HG02884 (cell line): ENCODE data around the gene GAS2L1.

Experiments used
- ATAC-seq: cut with Tn5 transposase; IDR thresholded peaks from one replicate; pipeline ENCODE4 v1.9.1; 2021; ENCODE audit warnings: mild to moderate bottlenecking, moderate library complexity; ENCODE audit not compliant: unreplicated experiment

The GAS2L1 gene

DNA sequence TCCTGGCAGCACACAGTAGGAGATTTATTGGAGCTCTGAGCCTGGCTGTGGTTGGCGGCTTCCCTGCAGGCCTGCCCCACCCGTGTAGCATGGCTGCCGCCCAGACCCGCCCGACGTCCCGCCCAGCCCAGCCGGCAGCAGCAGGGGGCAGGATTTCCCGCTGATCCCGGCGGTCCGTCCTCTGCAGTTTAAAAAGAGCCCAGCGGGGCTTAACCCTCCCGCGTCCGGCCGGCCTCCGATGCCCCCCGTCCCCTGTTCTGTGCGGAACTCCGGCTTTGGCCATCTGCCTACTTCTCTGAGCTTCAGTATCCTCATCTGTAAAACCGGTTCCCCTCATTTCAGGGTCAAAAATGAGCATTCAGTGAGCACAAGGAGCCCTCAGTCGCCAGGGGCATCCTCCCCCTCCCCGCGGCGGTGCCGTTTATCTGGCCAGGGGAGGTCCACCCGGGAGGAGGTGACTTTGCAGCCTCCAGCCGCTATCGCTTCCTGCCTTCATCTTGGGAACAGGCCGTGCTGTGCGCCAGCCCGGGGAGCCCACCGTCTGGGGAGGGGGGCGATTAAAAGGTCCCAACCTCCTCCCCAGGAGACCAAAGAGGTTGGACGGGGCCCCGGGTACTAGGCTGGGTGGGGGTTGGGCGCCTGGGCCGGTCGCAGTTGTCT, at the start of gene GAS2L1:
Gene GAS2L1 (plus strand): TSS at position 476 of the 660 bp plus-strand sequence. CDS start 1,456 bp downstream, outside the sequence.
- ATAC-seq, result no peak

DNA sequence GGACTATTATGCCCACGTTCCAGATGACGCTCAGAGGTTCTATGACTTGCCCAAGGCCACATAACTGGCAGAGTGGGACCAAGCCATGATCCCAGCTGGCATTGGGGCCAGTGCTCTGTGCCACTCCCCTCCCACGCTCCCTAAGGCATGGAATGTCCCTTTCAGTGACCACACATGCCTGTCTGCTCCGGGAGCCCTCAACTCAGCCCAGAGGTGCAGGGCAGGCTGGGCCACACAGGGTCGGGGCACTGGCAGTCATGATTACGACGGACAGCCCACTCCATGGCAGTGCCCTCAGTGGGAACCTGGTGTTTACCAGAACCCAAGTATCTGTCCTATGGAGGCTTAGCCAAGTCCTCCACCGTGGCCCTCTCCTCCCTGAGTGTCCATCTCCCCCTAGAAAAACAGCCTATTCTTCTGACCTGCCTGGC, 48.7 kb upstream of the GAS2L1 start:
- ATAC-seq, result no peak

DNA sequence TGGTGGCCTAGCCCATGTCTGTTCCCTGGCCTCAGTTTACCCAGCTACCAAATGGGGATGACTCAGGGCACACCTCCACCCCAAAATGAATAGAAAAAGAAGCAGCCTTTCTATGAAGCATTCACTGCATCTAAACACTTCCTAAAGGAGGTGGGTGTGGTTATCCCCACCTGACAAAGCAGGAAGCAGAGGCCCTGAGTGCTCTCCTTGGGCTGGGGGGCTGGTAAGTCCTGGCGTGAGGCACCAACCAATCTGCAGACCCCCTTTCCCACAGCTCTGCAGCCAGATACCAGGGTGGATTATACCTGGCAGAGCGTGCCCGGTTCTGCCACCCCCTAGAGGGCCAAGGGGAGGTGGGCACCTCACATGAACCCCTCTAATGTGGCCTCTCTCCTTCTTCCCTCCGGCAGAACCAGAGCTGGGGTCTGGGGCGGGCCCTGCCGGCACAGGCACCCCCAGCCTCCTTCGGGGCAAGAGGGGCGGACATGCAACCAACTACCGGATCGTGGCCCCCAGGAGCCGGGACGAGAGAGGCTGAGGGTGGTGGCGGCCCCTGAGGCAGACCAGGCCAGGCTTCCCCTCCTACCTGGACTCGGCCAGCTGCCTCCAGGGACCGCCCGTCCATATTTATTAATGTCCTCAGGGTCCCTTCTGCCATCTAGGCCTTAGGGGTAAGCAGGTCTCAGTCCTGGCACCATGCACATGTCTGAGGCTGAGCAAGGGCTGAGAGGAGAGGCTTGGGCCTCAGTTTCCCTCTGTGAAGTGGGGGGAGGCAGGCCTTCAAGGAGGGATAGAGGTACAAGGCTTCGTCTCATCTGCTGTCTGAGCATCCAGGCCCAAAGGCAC, 47.8 kb upstream of the GAS2L1 start:
- ATAC-seq, result no peak

DNA sequence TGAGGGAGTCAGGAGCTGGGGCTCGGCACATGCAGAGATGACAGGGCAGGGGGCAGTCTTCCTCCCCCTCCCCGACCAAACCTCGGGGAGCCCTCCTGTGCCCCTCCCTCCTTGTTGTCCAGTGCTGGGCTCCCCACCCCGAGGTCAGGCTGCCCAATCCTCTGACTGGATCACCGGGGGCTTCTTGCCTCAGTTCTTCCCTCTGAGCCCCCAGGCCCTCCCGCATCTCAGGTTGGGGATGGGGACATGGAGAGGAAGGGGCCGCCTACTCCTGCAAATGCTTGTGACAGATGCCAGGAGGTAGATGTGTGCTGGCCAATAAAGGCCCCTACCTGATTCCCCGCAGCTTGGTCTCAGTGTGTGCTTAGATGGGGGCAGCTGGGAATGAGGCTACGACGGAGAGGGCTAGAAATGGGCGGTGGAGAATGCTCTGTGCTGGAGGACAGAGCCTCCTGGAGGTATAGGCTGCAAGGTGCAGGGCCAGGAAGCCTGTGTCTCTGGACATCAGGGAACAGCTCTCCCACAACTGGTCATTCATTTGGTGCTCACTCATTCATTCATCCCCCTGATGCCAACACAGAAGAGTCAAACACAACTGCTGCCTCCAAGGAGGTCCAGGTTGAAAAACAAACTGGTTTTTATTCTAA, 47.1 kb upstream of the GAS2L1 start:
- no peak for ATAC-seq

- ATAC-seq, result no peak
Measured at GRCh38 chr22:29260031-29260560, 46.4 kb upstream of the GAS2L1 start.

DNA sequence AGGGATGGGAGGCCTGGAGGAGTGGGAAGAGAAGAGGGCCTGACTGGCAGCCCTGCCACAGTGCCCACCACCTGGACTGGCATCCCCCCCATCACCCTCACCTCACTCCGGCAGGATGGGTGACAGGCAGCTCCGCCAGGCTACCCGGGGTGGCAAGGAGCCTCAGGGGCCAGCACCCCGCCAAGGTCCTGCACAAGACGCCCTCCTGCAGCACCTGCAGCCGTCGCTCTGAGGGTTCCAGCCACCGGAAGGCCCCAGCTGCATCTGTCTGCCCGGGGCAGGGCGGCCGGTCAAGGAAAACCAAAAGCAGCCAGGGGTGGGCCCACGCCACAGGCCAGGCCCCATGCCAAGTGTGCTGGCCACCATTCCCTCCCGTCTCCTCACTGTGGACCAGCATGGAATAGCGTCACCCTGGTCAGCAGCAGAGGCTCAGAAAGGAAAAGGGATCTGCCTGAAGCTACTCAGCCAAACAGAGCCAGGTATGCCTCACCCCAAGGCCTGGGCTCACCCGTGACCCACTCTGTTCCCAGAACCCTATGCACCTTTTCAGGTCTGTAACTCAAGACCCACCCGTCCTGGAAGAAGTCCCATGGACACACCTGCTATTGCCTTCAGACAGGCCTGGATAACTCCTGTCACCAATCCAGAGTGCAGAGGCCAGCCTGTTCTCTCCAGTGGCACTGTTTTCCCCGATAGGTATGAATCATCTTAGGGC, 45.7 kb upstream of the GAS2L1 start:
- ATAC-seq, result no peak

- ATAC-seq, result no peak
Measured at GRCh38 chr22:29263791-29264276, 42.6 kb upstream of the GAS2L1 start.

- no peak for ATAC-seq
Measured at GRCh38 chr22:29265305-29265704, 41.1 kb upstream of the GAS2L1 start.

GRCh38 chr22:29265929-29266328, 40.5 kb upstream of the GAS2L1 start:
- ATAC-seq, result no peak

DNA sequence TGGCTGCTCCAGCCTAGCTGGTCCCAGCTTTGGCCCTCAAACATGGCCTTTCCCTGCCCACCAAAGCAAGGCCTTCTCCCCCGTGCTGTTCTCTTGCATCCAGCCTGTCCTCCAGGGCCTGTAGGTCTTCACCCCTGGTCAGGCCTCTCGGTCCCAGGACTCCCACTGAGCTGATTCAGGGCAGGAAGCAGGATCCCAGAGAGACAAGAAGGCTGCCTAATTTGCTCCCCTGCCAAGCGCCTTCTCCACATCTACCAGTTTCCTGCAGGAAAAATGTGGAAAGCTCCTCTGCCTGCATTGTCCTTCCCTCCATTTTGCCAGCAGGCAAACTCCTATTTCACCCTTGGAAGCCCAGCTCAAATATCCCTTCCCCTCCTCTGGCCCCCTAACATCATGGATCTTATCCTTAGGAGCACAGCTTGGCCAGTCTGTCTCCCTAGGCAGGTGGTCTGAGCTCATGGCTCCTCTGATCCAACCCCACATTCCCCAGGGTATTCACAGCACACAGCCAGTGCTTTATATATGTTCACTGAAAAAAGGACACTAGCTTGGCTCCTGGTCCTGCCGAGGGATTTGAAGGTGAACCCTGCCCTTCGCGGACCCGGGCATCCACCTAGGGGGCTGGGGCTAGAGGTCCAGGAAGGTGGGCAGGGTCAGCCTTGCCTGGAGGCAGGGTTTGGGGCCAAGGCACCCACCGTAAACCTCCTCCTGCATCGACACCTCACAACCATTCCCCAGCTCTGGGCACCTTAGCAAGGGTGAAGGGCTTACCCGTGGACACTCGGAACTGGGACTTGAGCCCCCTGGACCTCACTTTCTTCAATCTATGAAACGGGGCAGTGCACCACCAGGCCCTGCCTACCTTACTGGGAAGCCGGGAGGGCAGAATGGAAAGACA, 39.6 kb upstream of the GAS2L1 start:
- no peak for ATAC-seq

DNA sequence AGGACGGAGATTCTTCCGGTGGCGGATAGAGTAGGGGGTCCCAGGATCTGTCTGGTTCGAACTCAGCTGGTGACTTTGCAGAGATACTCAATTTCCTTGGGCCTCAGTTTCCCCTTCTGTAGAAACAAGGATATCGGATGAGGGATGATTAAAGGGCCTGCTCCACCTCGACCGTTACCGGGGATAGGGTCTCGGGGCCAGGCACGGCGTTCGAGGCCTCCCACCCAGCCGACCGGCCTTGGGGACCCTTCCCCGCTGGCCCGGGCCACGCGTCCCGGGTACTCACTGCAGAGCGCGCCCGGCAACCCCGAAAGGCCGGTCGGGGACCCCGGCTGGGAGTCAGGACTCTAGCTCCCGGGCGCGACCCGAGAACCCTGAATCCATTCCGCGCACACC, 39.0 kb upstream of the GAS2L1 start:
- ATAC-seq, result peak; percentile 32

GRCh38 chr22:29267858-29268510, 38.5 kb upstream of the GAS2L1 start, which contains the start of the genes EWSR1 and RHBDD3:
Gene EWSR1, plus strand, starts transcription at chr22:29268268. Its CDS starts 69 bp downstream, at chr22:29268337.
Gene RHBDD3, minus strand, starts transcription at chr22:29267981. Its CDS starts 2,355 bp downstream, at chr22:29265626.
- peak; percentile 50 for ATAC-seq

- ATAC-seq, result peak; percentile 23
Measured at GRCh38 chr22:29268511-29269229, 37.8 kb upstream of the GAS2L1 start.

- ATAC-seq, result no peak
Measured at GRCh38 chr22:29269230-29269604, 37.2 kb upstream of the GAS2L1 start.

DNA sequence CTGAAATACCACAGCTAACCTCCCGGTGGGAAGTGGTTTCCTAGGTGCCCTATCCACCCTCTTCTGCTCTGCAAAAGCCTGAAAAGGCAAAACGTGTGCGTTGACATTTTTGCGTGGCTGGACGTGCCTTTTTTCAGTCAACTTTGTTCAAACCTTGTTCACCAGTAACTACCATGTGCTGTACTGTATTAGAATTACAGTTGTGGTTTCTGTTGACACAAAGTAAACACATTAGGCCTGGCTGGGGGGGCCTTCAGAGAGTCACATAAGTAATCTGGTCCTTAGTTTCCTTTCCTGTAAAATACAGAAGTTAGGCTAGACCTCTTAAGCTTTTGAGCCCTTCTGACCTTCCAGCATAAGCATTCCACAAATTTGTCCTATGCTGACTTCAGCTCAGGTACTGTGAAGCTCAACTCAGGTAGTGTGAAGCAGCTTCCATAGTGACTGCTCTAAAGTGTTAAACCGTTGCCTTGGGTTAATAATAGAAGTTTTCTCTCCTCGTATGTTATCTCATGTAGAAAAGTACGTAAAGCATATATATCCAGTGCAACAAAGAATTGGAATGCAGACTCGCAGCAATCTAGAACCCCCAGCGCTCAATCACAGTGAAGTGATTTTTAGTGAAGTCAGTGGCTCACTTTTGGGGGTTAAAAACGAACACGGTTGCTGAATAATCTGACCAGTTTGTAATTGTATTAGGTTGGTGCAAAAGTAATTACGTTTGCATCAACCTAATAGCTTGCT, 36.5 kb upstream of the GAS2L1 start:
- ATAC-seq, result no peak

DNA sequence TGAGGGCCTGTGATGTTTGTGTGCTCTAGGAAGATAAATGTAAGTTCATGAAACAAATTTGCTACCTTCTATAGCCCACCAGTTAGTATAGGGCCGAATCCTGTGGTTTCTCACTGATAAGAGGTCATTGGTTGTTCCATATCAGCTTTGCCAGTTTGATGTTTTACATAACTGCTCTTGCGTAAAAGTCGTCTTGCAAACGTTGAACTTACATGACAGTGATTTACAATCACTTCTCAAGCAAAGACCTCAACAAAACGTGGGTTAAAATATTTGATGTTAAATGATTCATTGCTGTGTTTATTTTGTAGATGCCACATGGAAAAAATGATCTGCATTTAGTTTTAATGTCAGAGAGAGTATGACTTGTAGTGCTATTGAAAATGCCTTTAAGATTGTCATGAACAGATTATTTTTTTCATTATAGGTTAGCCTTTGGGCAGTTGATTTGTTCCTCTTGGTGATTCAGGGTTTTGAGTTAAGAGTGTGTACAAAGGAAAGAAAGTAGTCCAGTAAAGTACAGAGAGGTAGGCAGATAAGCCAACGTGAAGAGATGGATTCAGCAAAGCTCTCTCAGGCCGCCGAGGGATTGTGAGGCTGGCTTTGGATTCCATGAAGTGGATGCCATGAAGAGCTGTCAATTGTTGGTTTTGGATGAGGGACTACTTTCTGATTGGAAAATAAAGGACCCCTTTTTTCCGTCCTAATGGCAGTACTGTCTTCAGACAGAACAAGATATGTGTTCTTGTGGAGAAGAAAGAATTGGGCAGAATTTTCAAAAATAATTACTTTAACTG, 35.8 kb upstream of the GAS2L1 start:
- ATAC-seq, result no peak

- ATAC-seq, result no peak
Measured at GRCh38 chr22:29272624-29273023, 33.8 kb upstream of the GAS2L1 start.
